ENCODE data around the gene HSFX3. TPM values are rescaled to one million over a fixed set of nuclear protein-coding genes. Genes with fewer than 3 reads are reported as not detected.
"Not testable (repeated sequence)": the region's sequence is repeated elsewhere in the genome, so short reads cannot be mapped to it uniquely, and the experiment has no call there.

HSFX3 gene
- total RNA-seq, 1 donor from 2014 or later, result not detected

DNA sequence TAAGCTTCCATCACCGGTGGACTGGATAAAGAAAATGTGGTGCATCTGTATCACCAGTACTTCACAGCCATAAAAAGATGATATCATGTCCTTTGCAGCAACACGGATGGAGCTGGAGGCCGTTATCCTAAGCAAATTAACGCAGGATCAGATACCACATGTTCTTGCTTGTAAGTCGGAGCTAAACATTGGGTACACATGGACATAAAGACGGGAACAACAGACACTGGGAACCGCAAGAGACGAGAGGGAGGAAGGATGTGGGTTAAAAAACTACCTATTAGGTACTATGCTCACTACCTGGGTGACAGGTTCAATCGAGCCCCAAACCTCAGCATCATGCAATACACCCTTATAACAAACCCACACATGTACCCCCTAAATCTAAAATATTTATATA lies 28.3 kb downstream of the HSFX3 start:
- TF ChIP-seq, protein P1, sequence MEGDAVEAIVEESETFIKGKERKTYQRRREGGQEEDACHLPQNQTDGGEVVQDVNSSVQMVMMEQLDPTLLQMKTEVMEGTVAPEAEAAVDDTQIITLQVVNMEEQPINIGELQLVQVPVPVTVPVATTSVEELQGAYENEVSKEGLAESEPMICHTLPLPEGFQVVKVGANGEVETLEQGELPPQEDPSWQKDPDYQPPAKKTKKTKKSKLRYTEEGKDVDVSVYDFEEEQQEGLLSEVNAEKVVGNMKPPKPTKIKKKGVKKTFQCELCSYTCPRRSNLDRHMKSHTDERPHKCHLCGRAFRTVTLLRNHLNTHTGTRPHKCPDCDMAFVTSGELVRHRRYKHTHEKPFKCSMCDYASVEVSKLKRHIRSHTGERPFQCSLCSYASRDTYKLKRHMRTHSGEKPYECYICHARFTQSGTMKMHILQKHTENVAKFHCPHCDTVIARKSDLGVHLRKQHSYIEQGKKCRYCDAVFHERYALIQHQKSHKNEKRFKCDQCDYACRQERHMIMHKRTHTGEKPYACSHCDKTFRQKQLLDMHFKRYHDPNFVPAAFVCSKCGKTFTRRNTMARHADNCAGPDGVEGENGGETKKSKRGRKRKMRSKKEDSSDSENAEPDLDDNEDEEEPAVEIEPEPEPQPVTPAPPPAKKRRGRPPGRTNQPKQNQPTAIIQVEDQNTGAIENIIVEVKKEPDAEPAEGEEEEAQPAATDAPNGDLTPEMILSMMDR (IDR thresholded peaks at IDR 0.05), result no peak
- Mint-ChIP-seq H3K36me3 (ENCODE audit: low read depth) (peaks cover 2% of the 10 kb centered on the region), H3K9me3 (ENCODE audit: low read depth) (peaks cover 25% of the 10 kb centered on the region), H3K27me3 (ENCODE audit: low read depth) (no peaks in the 10 kb centered on the region), H3K27ac (ENCODE audit: unreplicated experiment) (no peak overlapping the region), H3K4me1 (ENCODE audit: low read depth) (no peaks in the 10 kb centered on the region), H3K4me3 (ENCODE audit: unreplicated experiment) (no peak overlapping the region)
- no peak for DNase-seq (ENCODE audit: low spot score)

DNA sequence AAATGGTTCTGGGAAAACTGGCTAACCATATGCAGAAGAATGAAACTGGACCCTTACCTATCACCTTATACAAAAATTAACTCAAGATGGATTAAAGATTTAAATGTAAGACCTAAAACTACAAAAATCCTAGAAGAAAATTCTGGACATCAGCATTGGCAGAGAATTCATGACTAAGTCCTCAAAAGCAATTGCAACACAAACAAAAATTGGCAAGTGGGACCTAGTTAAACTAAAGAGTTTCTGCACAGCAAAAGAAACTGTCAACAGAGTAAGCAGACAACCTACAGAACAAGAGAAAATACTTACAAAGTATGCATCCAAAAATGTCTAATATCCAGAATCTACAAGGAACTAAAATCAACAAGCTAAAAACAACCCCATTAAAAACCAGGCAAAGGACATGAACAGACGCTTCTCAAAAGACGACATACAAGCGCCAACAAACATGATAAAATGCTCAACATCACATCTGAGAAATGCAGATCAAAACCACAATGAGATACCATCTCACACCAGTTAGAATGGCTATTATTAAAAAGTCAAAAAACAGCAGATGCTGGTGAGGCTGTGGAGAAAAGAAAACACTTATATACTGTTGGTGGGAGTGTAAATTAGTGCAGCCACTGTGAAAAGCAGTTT lies 29.0 kb downstream of the HSFX3 start:
- not testable (repeated sequence) for H3K4me3 Mint-ChIP-seq (ENCODE audit: unreplicated experiment); H3K36me3 Mint-ChIP-seq (ENCODE audit: low read depth); DNase-seq (ENCODE audit: low spot score); H3K4me1 Mint-ChIP-seq (ENCODE audit: low read depth); H3K27ac Mint-ChIP-seq (ENCODE audit: unreplicated experiment); H3K27me3 Mint-ChIP-seq (ENCODE audit: low read depth)
- peaks cover 25% of the 10 kb centered on the region for H3K9me3 Mint-ChIP-seq (ENCODE audit: low read depth)

DNA sequence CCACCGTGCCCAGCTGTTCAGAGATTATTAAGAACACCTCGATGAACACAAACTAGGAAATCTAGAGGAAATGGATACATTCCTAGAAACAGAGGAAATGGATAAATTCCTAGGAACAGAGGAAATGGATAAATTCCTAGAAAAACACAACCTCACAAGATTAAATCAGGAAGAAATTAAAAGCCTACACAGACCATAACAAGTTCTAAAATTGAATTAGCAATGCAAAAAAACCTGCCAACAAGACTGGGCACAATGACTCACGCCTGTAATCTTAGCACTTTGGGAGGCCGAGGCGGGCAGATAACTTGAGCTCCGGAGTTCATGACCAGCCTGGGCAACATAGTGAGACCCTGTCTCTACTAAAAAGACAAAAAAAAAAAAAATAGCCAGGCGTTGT lies 31.5 kb downstream of the HSFX3 start:
- Mint-ChIP-seq H3K9me3 (ENCODE audit: low read depth) (peaks cover 25% of the 10 kb centered on the region), H3K27me3 (ENCODE audit: low read depth) (no peaks in the 10 kb centered on the region), H3K27ac (ENCODE audit: unreplicated experiment) (no peak overlapping the region), H3K36me3 (ENCODE audit: low read depth) (peaks cover 2% of the 10 kb centered on the region), H3K4me1 (ENCODE audit: low read depth) (no peaks in the 10 kb centered on the region), H3K4me3 (ENCODE audit: unreplicated experiment) (no peak overlapping the region)
- TF ChIP-seq, protein P1 (IDR thresholded peaks at IDR 0.05), result no peak
- DNase-seq (ENCODE audit: low spot score), result no peak

DNA sequence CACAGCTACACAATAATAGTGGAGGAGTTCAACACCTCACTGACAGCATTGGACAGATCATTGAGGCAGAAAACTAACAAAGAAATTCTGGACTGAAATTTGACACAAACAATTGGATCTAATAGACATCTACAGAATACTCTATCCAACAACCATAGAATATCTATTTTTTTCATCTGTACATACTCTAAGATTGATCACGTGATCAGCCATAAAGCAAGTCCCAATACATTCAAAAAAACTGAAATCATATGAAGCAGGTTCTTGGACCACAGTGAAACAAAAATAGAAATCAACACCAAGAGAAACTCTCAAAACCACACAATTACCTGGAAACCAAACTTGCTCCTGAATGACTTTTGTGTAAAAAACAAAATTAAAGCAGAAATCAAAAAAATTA lies 32.4 kb downstream of the HSFX3 start:
- H3K27ac Mint-ChIP-seq (ENCODE audit: unreplicated experiment), result no peak overlapping the region
- no peaks in the 10 kb centered on the region for H3K27me3 Mint-ChIP-seq (ENCODE audit: low read depth)
- DNase-seq (ENCODE audit: low spot score), result no peak
- TF ChIP-seq, protein P1 (IDR thresholded peaks at IDR 0.05), result no peak
- H3K36me3 Mint-ChIP-seq (ENCODE audit: low read depth), result peaks cover 2% of the 10 kb centered on the region
- peaks cover 21% of the 10 kb centered on the region for H3K9me3 Mint-ChIP-seq (ENCODE audit: low read depth)
- no peaks in the 10 kb centered on the region for H3K4me1 Mint-ChIP-seq (ENCODE audit: low read depth)
- H3K4me3 Mint-ChIP-seq (ENCODE audit: unreplicated experiment), result no peak overlapping the region

DNA sequence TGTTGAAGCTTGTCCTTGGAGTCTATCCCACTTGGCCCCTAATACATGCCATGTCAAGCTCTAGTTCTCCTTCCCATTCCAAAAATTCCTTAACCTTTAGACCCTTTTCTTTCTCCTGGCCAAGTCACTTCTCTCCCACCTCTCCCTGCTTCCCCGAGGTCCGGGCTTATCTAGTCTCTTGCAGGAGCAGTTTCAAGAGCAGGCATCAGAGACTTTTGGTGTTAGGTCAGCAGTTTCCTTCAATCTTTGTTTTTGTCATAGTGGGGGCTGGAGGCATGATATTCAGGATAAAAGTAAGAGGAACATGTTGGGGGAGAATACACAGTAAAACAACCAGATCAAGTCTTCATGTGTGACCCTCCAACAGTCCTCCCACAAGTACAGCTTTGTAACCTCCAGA lies 33.1 kb downstream of the HSFX3 start:
- Mint-ChIP-seq H3K27ac (ENCODE audit: unreplicated experiment) (no peak overlapping the region), H3K27me3 (ENCODE audit: low read depth) (no peaks in the 10 kb centered on the region), H3K4me1 (ENCODE audit: low read depth) (no peaks in the 10 kb centered on the region), H3K36me3 (ENCODE audit: low read depth) (peaks cover 2% of the 10 kb centered on the region), H3K9me3 (ENCODE audit: low read depth) (peaks cover 21% of the 10 kb centered on the region), H3K4me3 (ENCODE audit: unreplicated experiment) (no peak overlapping the region)
- DNase-seq (ENCODE audit: low spot score), result no peak
- TF ChIP-seq, protein P1 (IDR thresholded peaks at IDR 0.05), result no peak

DNA sequence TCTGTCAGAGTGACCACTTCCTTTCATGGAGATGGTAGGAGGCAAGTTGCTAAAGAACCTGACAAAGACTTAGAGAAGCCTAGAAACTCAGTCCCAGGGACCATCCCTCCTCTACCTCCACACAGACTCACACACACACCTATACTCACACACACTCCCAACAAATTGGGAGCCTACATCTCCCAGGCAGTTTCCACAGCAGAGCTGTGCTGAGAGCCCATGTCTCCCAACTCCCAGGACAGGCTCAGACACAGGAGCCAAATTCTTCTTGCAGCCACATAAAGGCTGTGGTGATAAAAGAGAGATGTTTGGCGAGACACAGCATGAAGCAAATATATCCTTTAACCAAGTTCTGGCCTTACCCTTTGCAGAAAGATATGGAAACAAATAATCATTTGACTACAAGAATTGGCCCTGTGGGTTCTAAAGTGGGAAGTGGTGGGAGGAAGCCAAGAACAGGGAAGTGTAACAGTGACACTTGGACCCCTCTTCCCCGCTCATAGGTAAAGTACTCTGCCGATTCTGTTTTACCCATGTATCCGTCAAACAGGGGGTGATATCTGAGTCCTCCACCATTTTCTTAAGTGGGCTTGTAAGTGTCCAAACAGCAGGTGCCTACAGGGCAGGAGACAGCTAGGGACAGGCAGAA lies 33.6 kb downstream of the HSFX3 start:
- no peaks in the 10 kb centered on the region for H3K4me1 Mint-ChIP-seq (ENCODE audit: low read depth)
- H3K27me3 Mint-ChIP-seq (ENCODE audit: low read depth), result no peaks in the 10 kb centered on the region
- peaks cover 2% of the 10 kb centered on the region for H3K36me3 Mint-ChIP-seq (ENCODE audit: low read depth)
- peaks cover 21% of the 10 kb centered on the region for H3K9me3 Mint-ChIP-seq (ENCODE audit: low read depth)
- no peak overlapping the region for H3K4me3 Mint-ChIP-seq (ENCODE audit: unreplicated experiment)
- H3K27ac Mint-ChIP-seq (ENCODE audit: unreplicated experiment), result no peak overlapping the region
- no peak for DNase-seq (ENCODE audit: low spot score)
- TF ChIP-seq, protein P1 (IDR thresholded peaks at IDR 0.05), result no peak

All from chondrocyte (in vitro differentiated cells).